ENCODE measurements around the gene TELO2.

The TELO2 gene

DNA sequence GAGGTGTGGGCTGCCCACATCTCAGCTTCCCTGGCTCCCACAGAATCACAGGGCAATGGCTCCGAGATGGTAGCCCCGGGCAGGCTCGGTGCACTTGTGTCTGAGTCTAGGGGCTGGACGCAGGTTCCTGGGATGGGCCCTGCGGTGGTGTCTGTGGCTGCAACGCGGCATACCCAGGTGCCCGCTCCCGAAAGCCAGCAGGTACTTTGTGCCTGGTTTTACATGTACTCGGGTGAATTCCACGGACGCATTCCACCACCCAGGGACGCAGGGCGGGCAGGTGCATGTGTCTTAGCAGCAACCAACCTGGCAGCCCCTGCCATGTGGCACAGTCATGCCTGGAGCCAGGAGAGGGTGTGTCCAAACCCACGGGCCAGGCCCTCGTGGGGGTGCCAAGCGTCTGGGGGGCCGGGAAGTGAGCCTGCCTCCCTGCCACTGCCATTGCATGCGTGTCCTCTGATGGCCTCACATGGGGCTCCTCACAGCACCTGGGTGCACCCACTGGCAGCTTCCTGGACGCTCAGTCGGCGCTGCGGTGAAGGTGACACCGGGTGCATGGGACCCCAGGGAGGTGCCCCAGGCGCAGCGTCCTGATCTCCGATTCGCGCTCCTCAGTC is 35.9 kb downstream of the TELO2 start:
- TF ChIP-seq TAF1 (IDR thresholded peaks at IDR 0.05; ENCODE audit: borderline replicate concordance, low read depth, low read length) = no peak
- TF ChIP-seq POLR2AphosphoS5 (IDR thresholded peaks at IDR 0.05; ENCODE audit: low read depth, low read length) = no peak
- no peak for TF ChIP-seq POLR2A (IDR thresholded peaks at IDR 0.05; ENCODE audit: low read depth, low read length)
- FAIRE-seq (no peak), DNase-seq (ENCODE audit: insufficient read length) (no peak)

DNA sequence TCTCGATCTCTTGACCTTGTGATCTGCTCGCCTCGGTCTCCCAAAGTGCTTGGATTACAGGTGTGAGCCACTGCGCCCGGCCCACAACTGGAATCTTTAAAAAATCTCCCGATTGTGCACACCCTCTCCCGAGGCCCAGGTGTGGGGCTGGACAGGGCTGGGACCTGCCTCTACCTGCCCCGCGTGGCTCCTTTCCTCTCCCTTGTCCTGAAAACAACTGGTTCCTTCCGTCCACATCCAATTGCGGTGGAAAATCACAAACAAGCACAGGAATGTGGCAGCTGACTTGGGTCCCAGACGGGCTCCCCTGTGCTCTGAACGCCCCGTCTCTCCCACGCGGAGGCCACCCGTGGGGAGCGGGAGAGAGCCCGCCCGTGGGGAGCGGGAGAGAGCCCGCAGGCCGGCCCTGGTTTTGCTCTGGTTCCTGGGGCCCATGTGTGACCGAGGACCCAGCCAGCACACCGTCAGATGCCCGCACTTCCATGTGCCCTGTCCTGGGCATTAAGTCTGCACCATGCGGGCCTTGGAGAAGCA is 37.3 kb downstream of the TELO2 start:
- no peak for FAIRE-seq
- TF ChIP-seq POLR2AphosphoS5 (IDR thresholded peaks at IDR 0.05; ENCODE audit: low read depth, low read length) = no peak

DNA sequence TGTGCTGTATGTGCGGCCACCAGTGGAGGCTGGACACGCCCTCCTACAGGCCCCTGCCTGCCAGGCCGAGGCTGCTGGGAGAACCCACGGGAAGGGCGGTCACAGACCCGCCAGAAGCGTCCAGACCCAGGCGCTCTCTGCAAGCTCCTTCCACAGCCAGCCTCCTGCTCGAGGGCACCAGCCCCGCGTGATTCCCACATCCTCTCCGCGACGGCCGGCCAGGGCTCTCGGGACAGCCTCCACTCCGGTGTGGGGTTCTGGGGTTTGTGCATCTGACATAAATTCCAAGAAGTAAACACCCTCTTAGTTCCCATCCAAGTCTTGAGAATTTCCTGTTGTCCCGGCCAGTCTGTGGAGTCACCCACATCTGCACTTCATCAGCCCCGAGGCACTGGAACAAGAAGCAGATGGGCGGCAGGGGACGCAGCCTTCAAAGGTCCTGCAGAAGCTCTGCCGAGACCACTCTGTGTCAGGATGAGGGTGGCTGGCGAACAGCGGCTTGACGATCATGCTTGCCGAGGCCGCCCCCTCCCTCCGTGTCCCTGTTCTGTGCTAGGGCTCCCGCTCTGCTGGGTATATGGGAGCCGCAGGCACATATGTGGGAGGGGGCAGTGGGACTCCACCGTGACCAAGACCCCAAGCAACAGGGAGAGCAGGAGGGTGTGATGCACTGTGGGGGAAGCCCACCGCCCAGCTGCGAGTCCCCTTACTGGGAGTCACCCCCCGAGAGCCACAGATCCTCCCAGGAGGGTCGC is 37.9 kb downstream of the TELO2 start:
- TF ChIP-seq POLR2A (IDR thresholded peaks at IDR 0.05; ENCODE audit: low read depth, low read length) (no peak), TAF1 (IDR thresholded peaks at IDR 0.05; ENCODE audit: borderline replicate concordance, low read depth, low read length) (no peak), POLR2AphosphoS5 (IDR thresholded peaks at IDR 0.05; ENCODE audit: low read depth, low read length) (no peak)
- no peak for DNase-seq (ENCODE audit: insufficient read length)
- no peak for FAIRE-seq

More for the DNA sequence above, 37.3 kb downstream of the TELO2 start:
- DNase-seq (ENCODE audit: insufficient read length) = no peak

DNA sequence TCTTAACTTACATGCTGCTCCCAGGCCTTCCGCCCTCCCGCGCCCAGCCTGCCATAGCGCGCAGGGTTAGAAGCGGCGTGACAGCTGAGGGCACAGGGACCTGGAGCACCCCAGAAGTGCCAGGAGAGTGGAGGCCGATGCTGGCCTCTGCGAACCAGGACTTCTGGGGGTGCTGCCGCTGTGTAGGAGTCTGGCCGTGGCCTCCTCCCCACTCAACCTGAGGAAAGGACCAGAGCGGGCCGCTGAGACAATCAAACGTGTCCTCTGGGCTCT is 38.4 kb downstream of the TELO2 start:
- DNase-seq (ENCODE audit: insufficient read length) = no peak
- TF ChIP-seq TAF1 (IDR thresholded peaks at IDR 0.05; ENCODE audit: borderline replicate concordance, low read depth, low read length) (no peak), POLR2AphosphoS5 (IDR thresholded peaks at IDR 0.05; ENCODE audit: low read depth, low read length) (no peak), POLR2A (IDR thresholded peaks at IDR 0.05; ENCODE audit: low read depth, low read length) (no peak)
- FAIRE-seq = no peak

DNA sequence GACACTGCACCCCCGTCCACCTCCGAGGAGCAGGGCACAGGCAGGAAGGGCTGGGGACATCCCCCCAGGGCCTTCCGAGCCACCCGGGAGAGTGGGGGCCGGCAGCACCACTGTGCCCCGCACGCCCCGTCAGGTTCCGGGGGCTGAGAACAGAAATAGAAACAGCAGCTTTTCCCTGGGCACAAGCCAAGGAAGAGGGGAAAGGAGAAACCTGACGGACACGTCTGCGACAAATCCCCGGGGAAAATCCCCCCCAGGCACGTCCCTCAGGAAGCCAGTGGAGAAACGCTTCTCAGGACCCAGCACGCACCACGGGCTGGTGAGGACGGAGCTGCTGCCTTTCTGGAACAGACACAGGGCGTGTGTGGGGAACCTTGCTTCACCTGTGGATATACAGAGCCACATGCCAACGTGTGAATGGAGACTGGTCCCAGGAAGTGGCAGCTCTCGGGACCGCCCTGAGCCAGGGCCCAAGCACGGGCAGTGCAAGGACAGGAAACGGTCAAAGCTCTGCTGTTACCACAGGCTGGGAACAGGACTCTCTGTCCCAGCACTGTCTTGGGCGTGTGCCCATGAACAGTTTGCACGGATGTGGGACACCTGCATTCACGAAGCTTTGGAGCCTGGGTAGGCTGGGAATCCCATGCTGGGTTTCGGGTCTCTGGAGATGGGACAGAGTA is 39.1 kb downstream of the TELO2 start:
- no peak for FAIRE-seq
- no peak for TF ChIP-seq POLR2A (IDR thresholded peaks at IDR 0.05; ENCODE audit: low read depth, low read length)
- TF ChIP-seq POLR2AphosphoS5 (IDR thresholded peaks at IDR 0.05; ENCODE audit: low read depth, low read length) = no peak
- TF ChIP-seq TAF1 (IDR thresholded peaks at IDR 0.05; ENCODE audit: borderline replicate concordance, low read depth, low read length) = no peak
- DNase-seq (ENCODE audit: insufficient read length) = no peak

DNA sequence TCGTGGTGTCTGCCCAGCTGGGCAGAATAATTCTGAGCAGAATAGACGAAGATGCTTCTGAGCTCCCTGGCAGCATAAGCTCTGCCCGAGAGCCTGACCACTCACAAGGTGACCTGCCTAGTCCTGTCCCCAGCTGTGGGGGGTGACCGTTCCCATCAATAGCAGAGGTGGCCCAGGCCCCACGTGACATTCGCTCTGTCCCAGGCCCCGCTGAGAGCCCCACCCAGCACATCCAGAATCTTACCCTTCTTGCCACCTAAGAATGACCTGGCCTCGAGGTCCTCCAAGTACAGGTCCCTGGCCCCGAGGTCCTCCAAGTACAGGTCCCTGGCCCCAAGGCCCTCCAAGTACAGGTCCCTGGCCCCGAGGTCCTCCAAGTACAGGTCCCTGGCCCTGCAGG is 39.6 kb downstream of the TELO2 start:
- no peak for DNase-seq (ENCODE audit: insufficient read length)
- no peak for FAIRE-seq
- TF ChIP-seq TAF1 (IDR thresholded peaks at IDR 0.05; ENCODE audit: borderline replicate concordance, low read depth, low read length) = no peak
- TF ChIP-seq POLR2AphosphoS5 (IDR thresholded peaks at IDR 0.05; ENCODE audit: low read depth, low read length) = no peak
- TF ChIP-seq POLR2A (IDR thresholded peaks at IDR 0.05; ENCODE audit: low read depth, low read length) = no peak

DNA sequence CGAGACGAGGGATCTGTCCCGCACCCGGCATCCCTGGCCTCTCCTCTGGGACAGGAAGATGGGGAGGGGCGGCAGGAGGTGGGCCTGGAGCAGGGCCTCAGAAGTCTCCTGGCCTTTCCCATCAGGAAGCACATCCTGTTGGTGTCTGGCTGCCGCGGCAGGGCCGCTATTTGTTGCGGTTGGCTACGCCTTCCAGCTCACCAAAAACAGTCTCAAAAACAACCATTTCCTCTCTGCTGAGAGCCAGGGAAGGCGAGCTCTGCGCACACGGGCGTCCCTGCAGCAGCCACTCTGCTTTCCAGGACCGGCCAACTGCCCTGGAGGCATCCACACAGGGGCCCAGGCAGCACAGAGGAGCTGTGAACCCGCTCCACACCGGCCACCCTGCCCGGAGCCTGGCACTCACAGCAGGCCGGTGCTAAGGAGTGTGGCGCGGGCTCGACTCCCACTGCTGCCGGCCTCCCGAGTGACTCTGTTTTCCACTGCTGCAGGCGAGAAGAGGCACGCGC is 40.3 kb downstream of the TELO2 start, which contains the start of gene TMEM204:
TMEM204 (plus strand) TSS at position 224 of the 509 bp plus-strand sequence. CDS start 610 bp downstream, outside the sequence.
- DNase-seq (ENCODE audit: insufficient read length) (no peak), FAIRE-seq (no peak)
- TF ChIP-seq POLR2AphosphoS5 (IDR thresholded peaks at IDR 0.05; ENCODE audit: low read depth, low read length) (no peak), POLR2A (IDR thresholded peaks at IDR 0.05; ENCODE audit: low read depth, low read length) (no peak), TAF1 (IDR thresholded peaks at IDR 0.05; ENCODE audit: borderline replicate concordance, low read depth, low read length) (no peak)

DNA sequence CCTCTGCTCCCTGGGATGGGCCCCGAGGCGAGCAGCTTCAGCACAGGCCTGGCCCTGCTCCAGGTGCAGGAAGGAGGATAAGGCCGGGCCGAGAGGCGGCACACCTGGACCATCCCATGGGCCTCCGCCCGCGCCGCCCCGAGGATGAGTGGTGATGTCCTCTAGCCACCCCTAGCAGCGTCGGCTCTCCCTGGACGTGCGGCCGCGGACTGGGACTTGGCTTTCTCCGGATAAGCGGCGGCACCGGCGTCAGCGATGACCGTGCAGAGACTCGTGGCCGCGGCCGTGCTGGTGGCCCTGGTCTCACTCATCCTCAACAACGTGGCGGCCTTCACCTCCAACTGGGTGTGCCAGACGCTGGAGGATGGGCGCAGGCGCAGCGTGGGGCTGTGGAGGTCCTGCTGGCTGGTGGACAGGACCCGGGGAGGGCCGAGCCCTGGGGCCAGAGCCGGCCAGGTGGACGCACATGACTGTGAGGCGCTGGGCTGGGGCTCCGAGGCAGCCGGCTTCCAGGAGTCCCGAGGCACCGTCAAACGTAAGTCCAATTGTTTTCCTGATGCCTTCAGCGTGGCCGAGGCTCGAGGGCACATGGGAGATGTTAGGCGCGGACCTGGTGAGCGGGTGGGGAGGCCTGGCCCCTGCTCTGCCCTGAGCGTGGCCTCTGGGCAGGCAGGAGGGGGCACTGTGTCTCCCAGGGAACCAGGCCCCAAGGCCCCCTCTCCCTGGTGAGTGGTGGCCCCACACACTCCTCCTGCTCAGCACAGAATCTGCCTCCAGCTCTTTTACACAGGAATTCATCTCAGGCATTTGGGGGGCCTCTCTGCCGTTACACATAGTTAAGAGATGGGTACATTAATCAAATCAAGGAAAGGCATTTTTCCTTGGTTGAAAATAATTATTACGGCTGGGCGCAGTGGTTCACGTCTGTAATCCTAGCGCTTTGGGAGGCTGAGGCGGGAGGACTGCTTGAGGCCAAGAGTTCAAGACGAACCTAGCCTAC is 41.2 kb downstream of the TELO2 start:
- FAIRE-seq (no peak), DNase-seq (ENCODE audit: insufficient read length) (no peak)
- TF ChIP-seq POLR2AphosphoS5 (IDR thresholded peaks at IDR 0.05; ENCODE audit: low read depth, low read length) = no peak
- TF ChIP-seq POLR2A (IDR thresholded peaks at IDR 0.05; ENCODE audit: low read depth, low read length) = no peak
- no peak for TF ChIP-seq TAF1 (IDR thresholded peaks at IDR 0.05; ENCODE audit: borderline replicate concordance, low read depth, low read length)

DNA sequence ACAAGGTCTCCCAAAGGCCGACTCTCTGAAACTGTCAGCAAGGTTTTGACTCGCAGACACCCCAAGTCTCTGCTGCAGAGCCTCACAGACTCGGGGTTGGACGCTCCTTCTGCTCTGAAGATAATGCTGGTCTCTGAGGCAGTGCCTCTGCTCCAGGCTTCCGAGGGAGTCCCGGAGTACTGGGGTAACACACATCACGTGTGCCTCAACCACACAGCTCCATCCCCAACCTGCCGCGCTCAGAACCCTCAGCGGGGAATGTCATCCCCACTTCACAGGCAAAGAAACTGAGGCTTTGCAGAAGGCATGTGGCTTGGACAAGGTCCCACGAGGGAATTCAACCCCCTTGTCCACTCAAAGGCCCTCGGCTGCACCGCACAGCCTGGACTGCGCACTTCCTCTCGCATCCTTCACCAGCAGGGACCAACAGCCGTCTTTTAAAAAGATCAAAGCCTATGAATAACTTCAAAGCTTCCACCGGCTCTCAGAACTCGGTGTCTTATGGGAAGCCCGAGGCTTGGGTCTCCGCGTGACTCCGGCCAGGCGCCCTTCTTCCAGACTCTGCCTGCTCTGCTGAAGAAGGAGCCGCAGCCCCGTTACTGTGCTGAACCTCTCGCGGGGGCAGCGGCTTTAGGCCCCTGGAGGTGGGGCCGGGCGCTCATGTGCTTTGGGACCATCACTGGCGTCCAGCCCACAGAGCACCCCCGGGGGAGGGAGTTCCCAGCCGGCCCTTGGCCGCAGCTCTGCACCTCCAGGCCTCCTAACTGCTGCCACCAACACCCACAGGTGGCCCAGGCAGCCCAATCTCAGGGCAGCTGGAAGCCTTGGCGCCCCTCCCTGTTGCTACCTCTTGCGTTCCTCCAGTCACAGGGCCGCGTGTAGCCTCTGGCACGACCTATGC is 42.5 kb downstream of the TELO2 start:
- TF ChIP-seq POLR2A (IDR thresholded peaks at IDR 0.05; ENCODE audit: low read depth, low read length) = no peak
- no peak for TF ChIP-seq TAF1 (IDR thresholded peaks at IDR 0.05; ENCODE audit: borderline replicate concordance, low read depth, low read length)
- TF ChIP-seq POLR2AphosphoS5 (IDR thresholded peaks at IDR 0.05; ENCODE audit: low read depth, low read length) = no peak
- FAIRE-seq (no peak), DNase-seq (ENCODE audit: insufficient read length) (no peak)

DNA sequence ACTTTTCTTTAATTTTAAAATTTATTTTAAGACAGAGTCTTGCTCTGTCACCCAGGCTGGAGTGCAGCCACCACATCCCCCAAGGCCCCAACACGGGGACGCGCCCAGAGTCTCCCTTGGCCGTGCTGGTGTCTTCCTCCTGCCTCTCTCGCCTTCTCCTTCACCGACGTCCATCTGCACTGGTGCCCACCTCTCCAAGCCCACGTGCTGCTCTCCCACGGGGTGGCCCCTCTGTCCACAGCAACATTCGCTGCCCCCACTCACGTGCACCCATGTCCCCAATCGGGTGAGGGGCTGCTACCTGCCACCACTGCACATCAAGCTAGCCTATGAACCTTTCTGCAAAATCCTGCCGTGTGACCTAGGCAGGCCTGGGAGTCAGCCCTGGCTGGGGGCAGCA is 43.4 kb downstream of the TELO2 start:
- FAIRE-seq (no peak), DNase-seq (ENCODE audit: insufficient read length) (no peak)
- TF ChIP-seq POLR2A (IDR thresholded peaks at IDR 0.05; ENCODE audit: low read depth, low read length) = no peak
- TF ChIP-seq POLR2AphosphoS5 (IDR thresholded peaks at IDR 0.05; ENCODE audit: low read depth, low read length) = no peak
- no peak for TF ChIP-seq TAF1 (IDR thresholded peaks at IDR 0.05; ENCODE audit: borderline replicate concordance, low read depth, low read length)

All from GM12892 (cell line).